Measurements from ENCODE around the gene AP1S3. TPM values are rescaled to one million over a fixed set of nuclear protein-coding genes. Genes with fewer than 3 reads are reported as not detected.
"Not testable (repeated sequence)": the region's sequence is repeated elsewhere in the genome, so short reads cannot be mapped to it uniquely, and the experiment has no call there.

AP1S3 gene
- total RNA-seq, 1 donor from 2014 or later, result 2.8 TPM

DNA sequence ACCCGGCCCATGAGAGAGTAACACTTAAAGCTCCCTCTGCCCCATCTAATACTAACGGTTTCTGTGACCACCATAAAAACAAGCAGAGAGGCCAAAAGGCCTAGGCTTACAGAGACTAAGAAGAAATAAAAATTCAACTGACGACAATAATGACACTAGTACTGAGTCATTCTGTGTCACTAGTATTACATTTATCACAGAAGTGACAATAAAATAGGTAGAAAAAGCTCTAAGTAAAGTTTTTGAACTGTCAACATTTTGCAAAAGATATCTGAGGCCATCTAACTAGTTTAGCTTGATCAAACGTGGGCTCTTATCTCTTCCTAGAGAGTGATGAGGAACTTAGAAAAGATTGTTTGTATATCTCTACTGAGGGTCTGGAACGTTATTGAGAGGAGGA is 35.6 kb downstream of the AP1S3 start:
- no peak for DNase-seq (ENCODE audit: low read depth in 2 of 2)

DNA sequence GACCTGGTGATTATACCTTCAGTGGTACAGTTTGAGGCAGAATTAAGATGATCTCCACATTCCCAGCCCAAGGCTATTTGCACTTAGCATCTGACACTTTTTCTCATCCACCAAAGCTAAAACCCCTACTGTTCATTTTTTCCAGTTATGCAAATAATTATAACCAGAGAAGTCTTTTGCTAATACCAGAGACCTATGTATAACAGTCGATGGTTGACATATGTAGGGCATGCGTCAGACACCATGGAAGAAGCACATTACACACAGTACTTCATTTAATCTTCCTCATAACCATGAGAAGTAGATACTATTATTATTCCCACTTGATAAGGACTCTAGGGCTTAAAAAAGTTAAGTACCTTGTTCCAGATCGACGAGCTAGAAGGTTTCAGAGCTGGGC is 36.5 kb downstream of the AP1S3 start:
- no peak for DNase-seq (ENCODE audit: low read depth in 2 of 2)

DNA sequence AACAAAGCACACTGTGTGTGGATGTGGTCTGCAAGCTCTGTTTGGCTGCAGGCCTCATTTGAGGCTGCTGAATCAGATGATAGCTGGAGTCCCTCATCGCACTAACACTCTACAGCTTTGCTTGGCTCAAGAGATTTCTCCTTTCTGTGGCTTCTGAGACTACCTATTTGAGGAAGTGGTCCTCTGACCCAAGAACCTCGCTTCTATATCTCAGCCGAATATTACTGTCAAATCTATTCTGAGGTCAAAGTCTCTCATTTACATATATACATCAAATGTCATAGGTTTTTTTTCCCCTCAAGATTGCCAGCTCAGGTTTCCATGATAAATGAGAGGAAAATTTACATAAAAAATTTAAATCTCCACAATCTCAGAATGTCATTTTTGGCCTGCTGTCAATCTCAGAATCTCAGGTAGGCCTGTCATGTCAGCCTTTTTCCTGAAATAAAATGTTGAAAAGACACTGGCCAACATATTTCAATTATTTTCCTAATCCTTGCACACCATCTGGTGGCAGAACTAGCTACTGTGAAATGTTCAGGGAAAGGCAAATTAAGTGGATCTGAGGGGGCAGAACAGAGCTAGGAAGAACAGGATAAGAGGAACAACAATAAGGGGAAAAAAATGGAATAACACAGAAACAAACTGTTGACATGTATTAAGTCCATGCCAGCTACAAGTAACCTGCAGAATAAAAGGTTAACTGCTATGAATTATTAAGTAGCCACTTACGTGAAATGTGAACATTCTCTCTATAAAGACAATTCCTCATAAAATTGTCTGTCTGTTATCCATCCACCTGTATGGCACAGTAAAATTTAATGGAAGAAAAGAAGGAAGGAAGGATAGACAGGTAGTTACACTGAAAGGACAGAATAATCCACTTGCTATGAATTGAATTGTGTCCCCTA is 39.3 kb downstream of the AP1S3 start:
- DNase-seq (ENCODE audit: low read depth in 2 of 2), result peak; percentile 51 to 64

DNA sequence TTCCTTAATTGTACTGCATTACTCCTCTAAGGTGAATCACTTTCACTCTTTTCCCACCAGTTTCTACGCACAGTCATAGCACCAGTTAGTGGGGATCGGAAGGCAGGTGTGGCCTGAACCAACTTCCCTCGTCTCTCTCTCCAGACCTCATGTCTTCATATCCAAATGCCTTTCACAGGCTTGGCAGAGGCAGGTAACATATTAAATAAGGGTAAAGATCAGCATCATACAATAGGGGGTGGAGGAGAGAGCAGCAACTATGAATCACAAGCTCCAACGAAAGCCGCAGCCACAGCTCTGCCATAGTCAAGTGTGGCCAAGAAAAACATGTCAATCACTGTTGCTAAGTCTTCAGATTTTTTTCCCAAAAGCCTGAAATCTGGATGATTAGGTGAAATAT is 40.3 kb downstream of the AP1S3 start:
- peak; percentile 32 to 91 for DNase-seq (ENCODE audit: low read depth in 2 of 2)

DNA sequence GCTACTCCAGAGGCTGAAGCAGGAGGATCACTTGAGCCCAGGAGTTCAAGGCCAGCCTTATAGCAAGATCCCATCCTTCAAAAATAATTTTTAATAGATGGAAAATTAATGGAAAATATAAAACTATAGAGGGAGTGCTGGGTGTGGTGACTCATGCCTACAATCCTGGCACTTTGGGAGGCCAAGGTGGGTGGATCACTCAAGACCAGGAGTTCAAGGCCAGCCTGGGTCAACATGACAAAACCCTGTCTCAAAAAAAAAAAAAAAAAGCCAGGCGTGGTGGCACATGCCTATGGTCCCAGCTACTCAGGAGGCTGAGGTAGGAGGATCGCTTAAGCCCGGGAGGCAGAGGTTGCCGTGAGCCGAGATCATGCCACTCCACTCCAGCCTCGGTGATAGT is 48.0 kb downstream of the AP1S3 start:
- no peak for DNase-seq (ENCODE audit: low read depth in 2 of 2)

DNA sequence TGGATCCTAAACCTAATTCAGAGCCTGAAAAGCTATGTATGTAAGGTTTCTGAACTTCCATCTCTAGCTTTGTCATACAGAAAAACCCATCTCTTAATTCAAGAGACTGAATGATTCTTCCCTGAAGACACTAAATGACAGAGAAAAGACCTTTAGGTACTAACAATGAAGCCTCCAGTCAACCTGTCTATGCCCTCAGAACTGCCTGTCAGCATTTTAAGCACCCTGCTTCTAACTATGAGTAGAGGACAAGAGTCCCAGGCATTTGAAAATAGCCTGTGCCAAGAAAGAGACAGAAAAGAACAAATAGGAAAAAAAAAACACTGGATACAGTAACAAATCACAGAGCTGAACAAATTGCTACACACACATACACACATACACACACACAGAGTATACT is 48.6 kb downstream of the AP1S3 start:
- no peak for DNase-seq (ENCODE audit: low read depth in 2 of 2)

DNA sequence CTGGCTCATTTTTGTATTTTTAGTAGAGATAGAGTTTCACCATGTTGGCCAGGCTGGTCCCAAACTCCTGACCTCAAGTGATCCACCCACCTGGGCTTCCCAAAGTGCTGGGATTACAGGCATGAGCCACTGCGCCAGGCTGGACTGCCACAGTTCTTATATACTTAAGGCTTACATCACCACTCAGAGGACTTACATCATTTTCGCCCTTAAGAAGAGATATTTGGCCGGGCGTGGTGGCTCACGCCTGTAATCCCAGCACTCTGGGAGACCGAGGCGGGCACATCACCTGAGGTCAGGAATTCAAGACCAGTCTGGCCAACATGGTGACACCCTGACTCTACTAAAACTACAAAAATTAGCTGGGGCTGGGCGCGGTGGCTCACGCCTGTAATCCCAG is 49.3 kb downstream of the AP1S3 start:
- not testable (repeated sequence) for DNase-seq (ENCODE audit: low read depth in 2 of 2)

DNA sequence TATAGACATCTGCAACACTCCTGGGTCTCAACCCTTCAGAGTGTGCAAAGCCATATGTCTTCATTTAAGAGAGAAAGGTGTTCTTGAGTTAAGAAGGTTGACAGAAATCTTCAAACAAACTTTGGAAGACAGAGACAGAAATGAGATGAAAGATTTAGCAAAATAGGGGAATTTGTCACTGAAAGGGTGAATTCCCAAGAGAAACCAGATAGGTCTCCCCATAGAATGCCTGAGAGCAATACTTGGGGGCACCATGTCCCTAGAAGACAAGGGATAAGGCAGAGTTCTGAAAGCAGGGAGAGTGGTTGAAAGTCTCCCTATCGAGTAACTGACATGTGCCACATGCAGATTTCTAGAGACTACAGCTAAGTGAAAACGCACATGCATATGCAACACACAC is 50.0 kb downstream of the AP1S3 start:
- DNase-seq (ENCODE audit: low read depth in 2 of 2), result no peak

DNA sequence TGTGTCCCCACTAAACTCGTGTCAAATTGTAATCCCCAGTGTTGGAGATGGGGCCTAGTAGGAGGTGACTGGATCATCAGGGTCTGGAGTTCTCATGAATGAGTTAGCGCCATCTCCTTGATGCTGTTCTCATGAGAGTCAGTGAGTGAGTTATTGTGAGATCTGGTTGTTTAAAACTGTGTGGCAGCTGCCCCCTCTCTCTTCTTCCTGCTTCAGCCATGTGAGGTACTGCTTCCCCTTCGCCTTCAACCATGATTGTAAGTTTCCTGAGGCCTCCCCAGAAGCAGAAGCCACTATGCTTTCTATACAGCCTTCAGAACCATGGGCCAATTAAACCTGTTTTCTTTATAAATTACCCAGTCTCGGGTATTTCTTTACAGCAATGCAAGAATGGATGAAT is 50.4 kb downstream of the AP1S3 start:
- DNase-seq (ENCODE audit: low read depth in 2 of 2), result no peak

DNA sequence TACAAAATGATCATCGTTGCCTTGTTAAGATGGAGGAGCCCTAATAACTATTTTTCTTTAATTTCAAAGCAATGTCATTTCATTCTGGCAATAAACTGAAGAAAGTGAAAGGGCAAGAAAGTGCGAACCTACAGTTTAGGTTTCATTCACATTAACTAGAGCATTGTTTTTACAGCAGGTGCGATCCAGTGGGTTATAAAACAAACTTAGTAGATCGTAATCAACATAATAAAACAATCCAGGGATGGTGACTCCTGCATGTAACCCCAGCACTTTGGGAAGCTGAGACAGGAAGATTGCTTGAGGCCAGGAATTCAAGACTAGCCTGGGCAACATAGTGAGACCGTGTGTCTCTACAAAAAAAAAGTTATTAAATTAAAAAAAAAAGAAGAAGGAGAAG is 51.1 kb downstream of the AP1S3 start:
- DNase-seq (ENCODE audit: low read depth in 2 of 2), result no peak

DNA sequence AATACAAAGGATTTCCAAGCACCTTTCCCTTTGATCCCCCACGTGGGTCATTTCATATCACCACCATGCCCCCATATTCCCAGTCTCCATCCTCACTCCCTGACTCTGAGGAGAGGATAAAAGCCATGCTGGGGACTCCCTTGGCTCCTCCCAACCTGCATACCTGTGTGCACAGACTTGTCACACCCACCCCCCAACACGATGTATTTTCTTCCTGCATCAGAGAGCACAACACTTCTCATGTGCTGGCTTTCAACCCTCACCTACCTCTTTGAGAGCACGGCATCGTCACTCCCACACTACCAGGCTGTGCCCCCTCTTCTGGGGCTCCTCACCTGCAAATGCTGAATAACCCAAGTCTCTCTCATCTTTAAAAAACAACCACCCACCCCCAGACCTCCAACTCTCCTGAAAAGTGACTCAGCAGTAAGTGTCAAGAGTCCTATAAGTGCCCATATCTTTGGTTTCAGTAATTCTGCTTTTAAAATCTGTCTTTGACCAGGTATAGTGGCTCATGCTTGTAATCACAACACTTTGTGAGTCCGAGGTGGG is 53.1 kb downstream of the AP1S3 start:
- no peak for DNase-seq (ENCODE audit: low read depth in 2 of 2)

DNA sequence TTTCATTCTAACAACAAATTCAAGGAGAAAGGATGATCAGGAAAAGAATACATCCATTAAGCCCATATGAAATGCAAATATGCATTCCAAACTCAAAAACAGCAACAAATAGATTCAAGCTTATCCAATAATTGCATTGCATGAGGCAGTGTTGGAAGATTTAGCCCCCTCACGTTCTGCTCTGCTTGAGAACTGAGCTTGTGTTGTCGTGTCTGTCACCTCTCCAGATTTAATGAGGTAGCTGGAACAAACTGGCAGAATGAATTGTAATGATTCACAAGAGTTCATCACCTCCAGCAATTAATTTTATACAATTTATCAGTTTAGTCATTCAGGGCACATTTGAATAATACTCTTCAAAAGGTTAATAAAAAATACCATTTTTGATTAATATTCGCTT is 54.8 kb downstream of the AP1S3 start:
- DNase-seq (ENCODE audit: low read depth in 2 of 2), result no peak

DNA sequence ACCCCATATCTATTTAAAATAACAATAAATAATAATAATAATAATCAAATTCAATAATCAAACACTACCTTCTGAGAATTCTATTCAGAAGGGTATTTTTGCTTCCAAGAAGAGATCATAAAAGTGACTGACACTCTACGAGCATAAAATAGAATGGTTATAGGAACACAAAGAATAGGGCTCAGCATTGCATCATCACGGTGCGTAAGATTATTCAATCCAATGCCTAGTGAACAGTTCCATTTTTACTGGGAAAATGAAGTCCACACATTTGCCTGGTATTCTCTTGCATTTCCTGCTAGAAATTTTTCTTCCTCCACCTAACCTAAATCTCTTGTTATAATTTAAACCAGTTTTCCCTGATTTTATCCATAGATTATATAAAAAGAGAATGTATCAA is 55.8 kb downstream of the AP1S3 start:
- DNase-seq (ENCODE audit: low read depth in 2 of 2), result no peak

DNA sequence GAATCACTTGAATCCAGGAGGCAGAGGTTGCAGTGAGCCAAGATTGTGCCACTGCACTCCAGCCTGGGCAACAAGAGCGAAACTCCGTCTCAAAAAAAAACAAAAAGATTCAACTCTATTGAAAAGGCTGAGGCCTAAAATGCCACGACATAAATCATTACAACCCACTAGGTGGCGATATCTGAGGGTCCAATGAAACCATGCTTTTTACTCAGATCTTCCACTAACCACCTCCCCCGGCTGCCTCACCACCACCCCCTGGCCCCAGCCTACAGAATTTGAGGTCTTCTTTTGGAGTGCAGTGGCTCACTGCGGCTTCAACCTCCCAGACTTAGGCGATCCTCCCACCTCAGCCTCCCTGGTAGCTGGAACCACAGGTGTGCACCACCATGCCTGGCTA is 57.5 kb downstream of the AP1S3 start:
- DNase-seq (ENCODE audit: low read depth in 2 of 2), result peak in 1 of 2 donors; percentile 53

DNA sequence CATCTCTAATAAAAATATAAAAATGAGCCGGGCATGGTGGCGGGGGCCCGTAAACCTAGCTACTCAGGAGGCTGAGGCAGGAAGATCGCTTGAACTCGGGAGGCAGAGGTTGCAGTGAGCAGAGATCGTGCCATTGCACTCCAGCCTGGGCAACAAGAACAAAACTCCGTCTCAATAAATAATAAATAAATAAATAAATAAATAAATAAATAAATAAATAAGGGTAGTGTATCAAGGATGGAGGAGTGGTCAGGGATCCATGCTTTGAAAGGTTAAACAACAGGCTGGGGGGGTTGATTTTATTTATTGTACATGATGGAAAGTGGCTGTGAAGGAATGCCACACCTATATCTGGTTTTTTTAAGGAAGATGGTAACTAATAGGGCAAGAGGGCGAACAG is 63.2 kb downstream of the AP1S3 start:
- no peak for DNase-seq (ENCODE audit: low read depth in 2 of 2)

DNA sequence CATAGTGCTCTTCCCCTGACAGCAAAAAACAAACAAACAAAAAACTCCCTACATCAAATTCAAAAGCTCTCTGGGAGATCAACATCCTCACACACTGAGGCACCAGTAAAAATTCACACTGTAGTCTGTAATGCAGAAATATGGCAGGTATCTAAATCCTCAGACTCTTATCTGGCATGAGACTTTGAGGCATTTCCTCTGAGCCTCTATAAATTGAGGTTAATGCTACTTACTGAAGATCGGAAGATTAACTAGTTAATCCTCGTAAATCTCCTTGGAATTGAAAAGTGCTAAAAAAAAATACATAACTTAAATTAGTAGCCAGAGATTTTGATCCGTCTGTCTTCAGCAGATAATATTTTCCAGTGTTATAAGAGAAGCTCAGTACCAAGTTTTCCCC is 65.0 kb downstream of the AP1S3 start:
- DNase-seq (ENCODE audit: low read depth in 2 of 2), result no peak

DNA sequence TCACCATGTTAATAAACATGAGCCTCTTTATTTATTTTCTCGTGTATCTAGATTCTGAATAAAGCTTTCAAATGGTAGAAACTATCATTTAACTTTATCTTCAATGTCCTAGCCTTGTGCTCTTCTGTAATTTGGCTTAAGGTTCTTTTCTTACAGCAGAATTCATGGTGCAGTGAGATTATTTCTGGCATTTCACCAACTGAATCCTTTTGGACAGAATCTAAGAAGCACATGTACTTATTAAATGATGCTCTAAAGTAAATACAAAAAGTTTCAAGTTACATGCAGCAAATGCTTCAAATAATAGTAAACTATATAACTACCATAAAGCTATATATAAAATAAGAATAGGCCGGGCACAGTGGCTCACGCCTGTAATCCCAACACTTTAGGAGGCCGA is 65.9 kb downstream of the AP1S3 start:
- no peak for DNase-seq (ENCODE audit: low read depth in 2 of 2)

DNA sequence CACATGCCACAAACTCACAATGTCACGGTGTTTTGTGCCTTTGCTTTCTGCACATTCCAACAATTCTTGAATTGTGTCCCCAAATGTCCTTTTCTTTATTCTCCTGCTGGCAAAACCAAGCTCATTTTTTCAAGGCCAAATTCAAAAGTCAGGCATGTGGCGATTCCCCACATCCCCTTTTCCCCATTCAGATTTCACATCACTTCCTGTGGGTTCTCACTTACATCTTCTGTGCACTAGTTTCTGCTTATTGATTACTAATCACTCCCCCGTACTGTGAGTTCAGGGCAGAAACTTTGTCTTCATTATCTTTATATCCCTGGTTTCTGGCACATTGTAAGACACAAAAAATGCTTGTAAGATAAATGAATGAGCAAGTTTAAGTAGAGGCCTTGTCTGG is 69.2 kb downstream of the AP1S3 start:
- DNase-seq (ENCODE audit: low read depth in 2 of 2), result no peak

DNA sequence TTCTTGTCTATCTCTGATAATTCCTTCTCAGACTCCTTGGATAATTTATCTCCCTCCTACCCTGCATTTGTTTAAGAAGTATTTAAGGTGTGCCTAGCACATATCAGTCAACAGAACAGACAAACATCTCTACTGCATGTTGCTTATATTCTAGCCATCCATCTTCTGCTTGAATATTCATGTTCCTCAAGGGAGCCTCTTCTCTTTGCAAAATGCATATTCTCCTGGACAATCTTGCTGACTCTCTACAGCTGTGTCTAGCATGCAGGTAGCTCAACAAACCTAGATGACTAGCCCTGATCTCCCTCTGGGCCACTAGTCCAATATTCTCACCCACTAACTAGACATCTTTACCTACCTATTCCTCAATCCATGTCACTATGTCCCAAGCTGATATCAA is 70.0 kb downstream of the AP1S3 start:
- DNase-seq (ENCODE audit: low read depth in 2 of 2), result no peak

DNA sequence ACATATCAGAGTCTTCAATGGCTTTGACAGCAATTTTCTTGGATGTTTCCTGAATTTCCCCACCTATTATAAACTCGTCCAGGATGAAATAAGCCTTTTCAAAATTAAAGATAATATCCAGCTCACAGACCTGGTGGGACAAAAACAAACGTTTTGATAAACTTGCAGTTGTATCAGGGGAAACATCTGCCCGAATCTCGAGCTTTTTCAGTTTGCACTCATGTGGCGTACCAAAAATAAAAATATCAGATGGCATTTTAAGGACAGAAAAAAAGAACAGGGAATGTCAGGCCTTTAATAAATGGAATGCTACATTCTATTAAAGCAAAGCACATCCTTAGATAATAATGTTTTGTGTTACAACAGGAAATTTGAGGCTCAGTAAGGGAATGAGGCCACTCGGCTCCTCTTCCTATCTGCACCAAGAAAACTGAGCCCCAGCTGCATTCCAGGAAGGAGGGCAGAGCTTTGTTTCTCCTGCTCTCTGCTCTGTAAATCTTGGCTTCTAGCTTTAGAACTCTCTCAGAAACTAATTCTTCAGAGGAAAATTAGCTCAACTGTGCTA is 72.1 kb downstream of the AP1S3 start:
- peak; percentile 66 to 80 for DNase-seq (ENCODE audit: low read depth in 2 of 2)

DNA sequence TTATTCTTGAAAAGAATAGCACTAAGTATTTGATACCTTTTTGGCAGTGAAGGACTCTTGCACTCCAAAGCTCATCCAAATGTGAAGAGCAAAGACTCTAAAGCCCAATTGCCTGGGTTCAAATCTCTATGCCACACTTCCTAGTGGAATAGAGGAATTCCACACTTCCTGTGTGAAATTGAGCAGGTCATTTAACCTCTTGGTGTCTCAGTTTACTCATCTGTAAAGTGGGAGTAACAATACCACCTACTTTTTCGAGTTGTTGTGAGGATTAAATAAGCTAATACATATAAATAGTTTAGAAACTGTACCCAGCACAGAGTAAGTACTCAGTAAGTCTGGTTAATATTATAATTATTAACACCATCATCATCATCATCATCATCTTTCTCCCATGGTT is 72.6 kb downstream of the AP1S3 start:
- no peak for DNase-seq (ENCODE audit: low read depth in 2 of 2)

DNA sequence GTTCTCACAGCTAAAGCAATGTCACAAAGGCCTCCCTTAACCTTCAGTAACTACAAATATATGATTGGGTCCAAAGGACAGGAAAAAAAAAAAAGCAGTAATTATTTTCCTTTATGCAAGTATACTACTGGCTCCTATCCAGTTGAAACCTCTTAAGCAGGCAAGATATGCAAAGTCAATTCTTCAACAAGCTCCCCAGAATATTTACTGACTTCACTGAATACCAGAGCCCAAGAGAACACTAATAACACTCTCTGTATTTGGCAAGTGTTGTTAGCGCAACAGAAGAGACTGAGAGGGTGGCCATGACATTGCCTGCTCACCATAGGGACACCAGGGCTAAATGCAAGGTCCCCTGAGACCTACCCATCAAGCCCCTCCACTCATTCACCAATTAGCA is 74.5 kb downstream of the AP1S3 start:
- no peak for DNase-seq (ENCODE audit: low read depth in 2 of 2)

DNA sequence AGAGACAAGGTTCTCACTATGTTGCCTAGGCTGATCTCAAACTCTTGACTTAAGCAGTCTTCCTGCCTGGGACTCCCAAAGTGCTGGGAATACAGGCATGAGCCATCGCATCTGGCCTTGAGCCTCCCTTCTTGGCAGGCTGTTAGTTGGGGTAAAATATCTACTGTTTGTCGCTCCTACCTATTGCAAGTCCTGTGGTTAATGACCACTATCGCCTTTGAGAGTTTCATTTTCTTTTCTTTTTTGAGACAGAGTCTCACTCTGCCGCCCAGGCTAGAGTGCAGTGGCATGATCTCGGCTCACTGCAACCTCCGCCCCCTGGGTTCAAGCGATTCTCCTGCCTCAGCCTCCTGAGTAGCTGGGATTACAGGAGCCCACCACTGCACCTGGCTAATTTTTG is 75.6 kb downstream of the AP1S3 start:
- not testable (repeated sequence) for DNase-seq (ENCODE audit: low read depth in 2 of 2)
